ENCODE measurements around the gene RALY.

RALY gene

DNA sequence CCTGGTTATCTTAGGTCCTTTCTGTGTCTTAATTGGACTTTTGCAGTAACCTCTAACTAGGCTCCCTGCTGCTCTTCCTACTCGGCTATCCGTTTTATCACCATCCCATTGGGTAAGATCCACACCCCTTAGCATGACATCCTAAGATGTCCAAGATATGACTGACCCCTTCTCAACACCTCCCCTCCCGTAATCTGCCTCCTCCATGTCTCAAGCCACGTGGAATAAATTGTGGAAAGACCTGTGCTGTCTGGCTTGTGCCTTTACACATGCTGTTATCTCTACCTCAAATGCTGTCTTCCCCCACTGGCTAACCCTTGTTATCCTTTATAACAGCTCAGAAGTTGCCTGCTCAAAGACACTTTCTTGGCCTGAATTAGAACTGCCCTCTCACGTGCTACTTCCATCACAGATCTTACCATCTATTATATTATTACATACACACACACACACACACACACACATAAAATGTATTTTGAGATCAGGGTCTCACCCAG is 91.9 kb downstream of the RALY start:
- Histone ChIP-seq H4K20me1 (ENCODE audit: insufficient read depth) (no peaks in the 10 kb centered on the region), H3K36me3 (ENCODE audit: insufficient read depth) (peaks cover 15% of the 10 kb centered on the region; the same call in 1 of the 2 replicates)
- TF ChIP-seq, protein P1, sequence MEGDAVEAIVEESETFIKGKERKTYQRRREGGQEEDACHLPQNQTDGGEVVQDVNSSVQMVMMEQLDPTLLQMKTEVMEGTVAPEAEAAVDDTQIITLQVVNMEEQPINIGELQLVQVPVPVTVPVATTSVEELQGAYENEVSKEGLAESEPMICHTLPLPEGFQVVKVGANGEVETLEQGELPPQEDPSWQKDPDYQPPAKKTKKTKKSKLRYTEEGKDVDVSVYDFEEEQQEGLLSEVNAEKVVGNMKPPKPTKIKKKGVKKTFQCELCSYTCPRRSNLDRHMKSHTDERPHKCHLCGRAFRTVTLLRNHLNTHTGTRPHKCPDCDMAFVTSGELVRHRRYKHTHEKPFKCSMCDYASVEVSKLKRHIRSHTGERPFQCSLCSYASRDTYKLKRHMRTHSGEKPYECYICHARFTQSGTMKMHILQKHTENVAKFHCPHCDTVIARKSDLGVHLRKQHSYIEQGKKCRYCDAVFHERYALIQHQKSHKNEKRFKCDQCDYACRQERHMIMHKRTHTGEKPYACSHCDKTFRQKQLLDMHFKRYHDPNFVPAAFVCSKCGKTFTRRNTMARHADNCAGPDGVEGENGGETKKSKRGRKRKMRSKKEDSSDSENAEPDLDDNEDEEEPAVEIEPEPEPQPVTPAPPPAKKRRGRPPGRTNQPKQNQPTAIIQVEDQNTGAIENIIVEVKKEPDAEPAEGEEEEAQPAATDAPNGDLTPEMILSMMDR (conservative IDR thresholded peaks at IDR 0.05; ENCODE audit: low read depth, low read length), result no peak

DNA sequence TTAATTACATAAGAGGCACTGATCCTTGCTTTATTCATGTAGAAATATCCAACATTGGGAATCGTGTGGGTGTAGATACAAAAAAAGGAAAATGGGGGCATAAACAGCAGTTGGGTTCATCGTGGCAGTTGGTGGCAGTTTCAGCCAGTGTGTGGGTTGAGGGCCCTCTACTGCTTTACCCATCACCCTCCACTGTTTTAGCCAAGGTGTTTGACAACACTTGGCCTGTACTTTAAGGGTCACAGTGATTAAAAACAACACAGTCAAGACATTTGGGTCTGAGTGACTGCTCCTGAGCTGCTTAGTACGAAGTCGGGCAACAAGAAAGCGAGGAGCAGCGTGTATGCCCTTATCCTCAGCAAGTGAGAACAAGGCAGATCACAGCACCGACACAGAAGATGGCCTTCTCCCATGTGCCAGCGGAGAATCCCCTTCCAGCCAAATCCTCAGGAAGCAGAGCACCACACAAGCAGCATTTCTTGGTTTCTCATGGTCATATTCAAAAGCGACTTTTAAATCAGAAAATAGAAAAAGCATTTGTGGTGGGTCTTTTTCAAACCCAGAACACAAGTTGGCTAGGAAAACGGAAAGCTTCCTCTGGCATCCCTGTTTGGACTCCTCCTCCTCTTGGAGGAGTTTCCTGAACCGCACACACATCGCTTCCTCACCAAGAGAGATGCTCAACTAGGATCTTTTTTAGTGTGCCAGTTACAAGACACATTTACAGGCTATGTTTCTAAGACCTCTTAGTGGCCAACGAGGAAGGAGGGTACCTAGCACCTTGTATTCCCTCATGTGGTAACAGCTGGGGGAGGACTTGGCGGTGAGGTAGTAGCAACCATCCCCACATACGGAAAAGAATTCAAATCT is 94.8 kb downstream of the RALY start:
- H3K36me3 ChIP-seq (ENCODE audit: insufficient read depth), result peaks cover 28% of the 10 kb centered on the region; the same call in 1 of the 2 replicates
- no peaks in the 10 kb centered on the region for H4K20me1 ChIP-seq (ENCODE audit: insufficient read depth)

More for the DNA sequence above, 91.9 kb downstream of the RALY start:
- H3K4me2 ChIP-seq, result no peak overlapping the region
- H3K79me2 ChIP-seq (ENCODE audit: insufficient read depth, low read depth), result no peaks in the 10 kb centered on the region; the same call in 1 of the 2 replicates
- H3K4me3 ChIP-seq (IDR thresholded peaks at IDR 0.05; ENCODE audit: insufficient read depth, low read depth, low read length), result no peak overlapping the region
- H3K27me3 ChIP-seq (ENCODE audit: insufficient read depth, low read depth), result no peaks in the 10 kb centered on the region
- H2AFZ ChIP-seq (ENCODE audit: low read depth), result no peak overlapping the region
- no peak overlapping the region for H3K27ac ChIP-seq
- H3K4me1 ChIP-seq (ENCODE audit: low read depth, poor library complexity, severe bottlenecking), result peaks cover 41% of the 10 kb centered on the region
- no peak overlapping the region for H3K9ac ChIP-seq

DNA sequence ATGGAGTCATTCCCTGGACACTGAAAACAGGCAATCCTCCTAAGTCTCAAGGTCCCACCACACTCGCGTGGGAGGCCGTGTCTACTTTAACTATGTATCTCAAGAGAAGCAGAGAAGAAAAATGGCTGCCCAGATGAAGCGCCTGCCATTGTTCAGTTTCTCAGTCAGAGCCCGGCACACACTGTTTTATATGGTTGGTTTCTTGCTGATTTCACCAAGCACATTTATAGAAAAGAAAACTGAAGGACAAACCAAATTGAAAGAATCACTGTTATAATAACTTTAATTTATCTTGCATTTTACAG is 95.4 kb downstream of the RALY start:
- Histone ChIP-seq H3K4me3 (IDR thresholded peaks at IDR 0.05; ENCODE audit: insufficient read depth, low read depth, low read length) (no peak overlapping the region), H2AFZ (ENCODE audit: low read depth) (no peak overlapping the region), H3K4me2 (no peak overlapping the region), H4K20me1 (ENCODE audit: insufficient read depth) (no peaks in the 10 kb centered on the region), H3K4me1 (ENCODE audit: low read depth, poor library complexity, severe bottlenecking) (peaks cover 5% of the 10 kb centered on the region), H3K27ac (no peak overlapping the region), H3K36me3 (ENCODE audit: insufficient read depth) (peaks cover 31% of the 10 kb centered on the region; the same call in 1 of the 2 replicates), H3K79me2 (ENCODE audit: insufficient read depth, low read depth) (peaks cover 12% of the 10 kb centered on the region; the same call in 1 of the 2 replicates), H3K9ac (no peak overlapping the region), H3K27me3 (ENCODE audit: insufficient read depth, low read depth) (no peaks in the 10 kb centered on the region)
- TF ChIP-seq, protein P1 (conservative IDR thresholded peaks at IDR 0.05; ENCODE audit: low read depth, low read length), result no peak

More for the DNA sequence above, 94.8 kb downstream of the RALY start:
- H3K27me3 ChIP-seq (ENCODE audit: insufficient read depth, low read depth), result no peaks in the 10 kb centered on the region
- no peak overlapping the region for H2AFZ ChIP-seq (ENCODE audit: low read depth)
- no peak overlapping the region for H3K4me3 ChIP-seq (IDR thresholded peaks at IDR 0.05; ENCODE audit: insufficient read depth, low read depth, low read length)
- no peak overlapping the region for H3K4me2 ChIP-seq
- H3K79me2 ChIP-seq (ENCODE audit: insufficient read depth, low read depth), result peaks cover 7% of the 10 kb centered on the region; the same call in 1 of the 2 replicates
- no peak overlapping the region for H3K9ac ChIP-seq
- peaks cover 11% of the 10 kb centered on the region for H3K4me1 ChIP-seq (ENCODE audit: low read depth, poor library complexity, severe bottlenecking)
- H3K27ac ChIP-seq, result no peak overlapping the region
- TF ChIP-seq, protein P1 (conservative IDR thresholded peaks at IDR 0.05; ENCODE audit: low read depth, low read length), result no peak

DNA sequence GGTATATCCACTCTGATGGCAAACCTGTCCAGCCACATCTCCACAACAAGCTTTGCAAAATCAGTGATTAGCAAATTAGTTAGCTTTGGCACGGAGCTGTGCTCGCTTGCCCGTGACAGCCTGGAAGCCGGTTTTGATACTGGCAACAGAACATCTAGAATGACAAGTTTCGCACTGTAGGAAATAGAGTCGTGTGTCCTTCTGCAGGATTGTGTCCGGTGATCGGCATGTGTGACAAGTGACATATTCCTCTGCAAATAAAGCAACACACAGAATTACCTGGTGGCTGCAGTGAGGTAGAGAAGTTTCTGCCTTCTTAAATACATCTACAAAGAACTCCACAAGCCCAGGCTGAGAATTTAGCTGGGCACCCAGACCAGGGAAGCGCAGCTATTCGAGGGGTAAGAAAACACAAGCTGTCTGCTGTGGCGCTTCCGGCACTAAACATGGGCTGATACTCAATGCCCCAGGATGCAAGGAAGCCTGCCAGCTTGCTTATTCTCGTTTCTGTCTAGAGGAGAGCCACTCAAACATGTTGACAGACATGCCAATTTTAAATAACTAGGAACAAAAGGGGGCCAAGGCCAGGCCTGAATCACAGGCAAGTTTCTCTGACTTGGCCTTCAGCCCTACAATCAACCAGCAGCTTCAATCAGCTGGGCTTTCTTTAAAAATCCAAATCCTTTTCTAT is 96.1 kb downstream of the RALY start:
- Histone ChIP-seq H3K9ac (no peak overlapping the region), H2AFZ (ENCODE audit: low read depth) (no peak overlapping the region), H3K4me1 (ENCODE audit: low read depth, poor library complexity, severe bottlenecking) (no peaks in the 10 kb centered on the region), H4K20me1 (ENCODE audit: insufficient read depth) (no peaks in the 10 kb centered on the region), H3K27ac (no peak overlapping the region), H3K27me3 (ENCODE audit: insufficient read depth, low read depth) (no peaks in the 10 kb centered on the region), H3K4me3 (IDR thresholded peaks at IDR 0.05; ENCODE audit: insufficient read depth, low read depth, low read length) (no peak overlapping the region), H3K79me2 (ENCODE audit: insufficient read depth, low read depth) (peaks cover 12% of the 10 kb centered on the region; the same call in 1 of the 2 replicates), H3K4me2 (no peak overlapping the region), H3K36me3 (ENCODE audit: insufficient read depth) (peaks cover 37% of the 10 kb centered on the region; the same call in 1 of the 2 replicates)
- TF ChIP-seq, protein P1 (conservative IDR thresholded peaks at IDR 0.05; ENCODE audit: low read depth, low read length), result no peak

Data from KMS-11 (cell line).